Osteocyte (in vitro differentiated cells): ENCODE measurements around the gene ELL. TPM values are rescaled to one million over a fixed set of nuclear protein-coding genes. Genes with fewer than 3 reads are reported as not detected.

Source experiments
- DNase-seq: peaks from one replicate; pipeline ENCODE4 v3.0.0; 2021; ENCODE audit warnings: mixed read lengths; ENCODE audit not compliant: unreplicated experiment; ENCODE audit errors: extremely low spot score
- H3K27ac Mint-ChIP-seq: one replicate; pipeline ENCODE4 v1.8.0; 2021; ENCODE audit warnings: mild to moderate bottlenecking, mixed read lengths; ENCODE audit not compliant: unreplicated experiment
- H3K27me3 Mint-ChIP-seq: one replicate; pipeline ENCODE4 v1.8.0; 2021; ENCODE audit warnings: mixed read lengths; ENCODE audit not compliant: unreplicated experiment
- H3K36me3 Mint-ChIP-seq: one replicate; pipeline ENCODE4 v1.8.0; 2021; ENCODE audit warnings: mixed read lengths; ENCODE audit not compliant: unreplicated experiment
- H3K4me1 Mint-ChIP-seq: one replicate; pipeline ENCODE4 v1.8.0; 2021; ENCODE audit warnings: mixed read lengths; ENCODE audit not compliant: unreplicated experiment
- H3K4me3 Mint-ChIP-seq: one replicate; pipeline ENCODE4 v1.8.0; 2021; ENCODE audit warnings: mild to moderate bottlenecking, moderate library complexity, mixed read lengths; ENCODE audit not compliant: unreplicated experiment
- H3K9me3 Mint-ChIP-seq: one replicate; pipeline ENCODE4 v1.8.0; 2021; ENCODE audit warnings: mixed read lengths; ENCODE audit not compliant: unreplicated experiment
- CTCF ChIP-seq: fragments of 200-600 bp; sonication (generic); IDR thresholded peaks from 2 replicates; pipeline ENCODE4 v1.5.0; 2021; ENCODE audit warnings: antibody characterized with exemption, mild to moderate bottlenecking, moderate library complexity
- total RNA-seq: library from RNA; stranded (reverse); gene quantifications from 2 replicates; pipeline ENCODE4 v1.2.1, GENCODE V29; 2021

The ELL gene
- total RNA-seq, 1 donor from 2014 or later, result 17.6 TPM

DNA sequence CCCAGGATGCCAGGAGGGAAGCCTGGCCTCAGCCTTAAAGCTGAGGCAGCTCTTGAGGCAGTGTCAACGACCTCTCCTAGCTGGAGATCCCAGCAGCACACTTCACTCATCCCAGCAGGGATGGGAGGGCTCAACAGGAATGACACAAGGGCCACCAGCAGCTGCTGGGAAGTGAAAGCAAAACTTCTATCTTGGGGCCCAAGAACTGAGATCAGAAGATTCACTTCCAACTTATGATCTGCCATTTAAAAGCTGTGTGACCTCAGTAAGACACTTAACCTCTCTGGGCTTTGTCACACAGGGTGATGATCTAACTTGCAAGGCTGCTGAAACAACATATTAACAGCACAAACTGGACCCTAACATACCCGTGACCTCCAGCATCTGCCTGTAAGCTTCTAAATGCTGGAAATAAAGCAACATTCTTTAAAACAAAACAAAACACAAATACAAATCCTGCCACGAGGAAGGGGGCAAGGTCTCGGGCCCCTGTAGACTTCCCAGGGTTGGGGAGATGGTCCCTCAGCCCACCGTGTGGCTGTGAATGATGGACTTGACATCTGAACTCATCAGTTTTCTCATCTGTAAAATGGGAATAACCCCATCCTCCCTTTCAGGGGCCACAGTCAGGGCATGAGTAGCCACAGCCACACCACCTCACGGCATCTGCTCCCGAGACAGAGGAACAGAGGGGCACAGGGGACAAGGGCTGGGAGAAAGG is 22.7 kb downstream of the ELL start:
- DNase-seq, result no peak
- no peaks in the 10 kb centered on the region for H3K9me3 Mint-ChIP-seq
- no peaks in the 10 kb centered on the region for H3K36me3 Mint-ChIP-seq
- H3K27me3 Mint-ChIP-seq, result no peaks in the 10 kb centered on the region
- H3K4me3 Mint-ChIP-seq, result no peak overlapping the region
- TF ChIP-seq CTCF, result no peak
- peak overlapping the region; percentile 91 for H3K27ac Mint-ChIP-seq
- peaks cover 71% of the 10 kb centered on the region for H3K4me1 Mint-ChIP-seq

- no peaks in the 10 kb centered on the region for H3K36me3 Mint-ChIP-seq
- H3K9me3 Mint-ChIP-seq, result no peaks in the 10 kb centered on the region
- H3K4me3 Mint-ChIP-seq, result no peak overlapping the region
- DNase-seq, result no peak
- H3K4me1 Mint-ChIP-seq, result peaks cover 69% of the 10 kb centered on the region
- no peak overlapping the region for H3K27ac Mint-ChIP-seq
- no peak for TF ChIP-seq CTCF
- H3K27me3 Mint-ChIP-seq, result no peaks in the 10 kb centered on the region
These were observed 25.0 kb downstream of the ELL start for GRCh38 chr19:18496980-18497256.

- Mint-ChIP-seq H3K27ac (peak overlapping the region; percentile 52), H3K4me3 (no peak overlapping the region), H3K9me3 (no peaks in the 10 kb centered on the region), H3K4me1 (peaks cover 70% of the 10 kb centered on the region), H3K36me3 (no peaks in the 10 kb centered on the region), H3K27me3 (no peaks in the 10 kb centered on the region)
- DNase-seq, result no peak
- TF ChIP-seq CTCF, result no peak
These were observed 25.5 kb downstream of the ELL start for GRCh38 chr19:18496167-18496979.

- no peak overlapping the region for H3K4me3 Mint-ChIP-seq
These were observed 26.5 kb downstream of the ELL start for GRCh38 chr19:18495204-18495911.

More at GRCh38 chr19:18495204-18495911, 26.5 kb downstream of the ELL start:
- no peak for DNase-seq
- Mint-ChIP-seq H3K36me3 (no peaks in the 10 kb centered on the region), H3K9me3 (no peaks in the 10 kb centered on the region), H3K27me3 (no peaks in the 10 kb centered on the region), H3K4me1 (peaks cover 60% of the 10 kb centered on the region), H3K27ac (no peak overlapping the region)
- TF ChIP-seq CTCF, result no peak
